ENCODE results near the gene RNF7. TPM values are rescaled to one million over a fixed set of nuclear protein-coding genes. Genes with fewer than 3 reads are reported as not detected.

Gene RNF7
- total and polyA plus RNA-seq, 2 of the 4 experiments (the other 2 are of a cell fraction), result 98.7 to 149 TPM

- no peak for TF ChIP-seq SMC3 (IDR thresholded peaks at IDR 0.05; ENCODE audit: low read depth, low read length)
- TF ChIP-seq RAD21 (IDR thresholded peaks at IDR 0.05; ENCODE audit: low read length), result no peak
- no peak for TF ChIP-seq POLR2A (IDR thresholded peaks at IDR 0.05; ENCODE audit: low read depth, low read length)
Measured at GRCh38 chr3:141710888-141711616, 27.0 kb upstream of the RNF7 start (continued).

- ATAC-seq (ENCODE audit: low read depth) (no peak), DNase-seq (no peak)
- Histone ChIP-seq H2AK5ac (ENCODE audit: low read depth, low read length) (no peak overlapping the region), H3K36me3 (ENCODE audit: control insufficient read depth, insufficient read depth, low read length) (no peaks in the 10 kb centered on the region), H3K4ac (ENCODE audit: low read depth, low read length) (no peak overlapping the region), H3K23ac (ENCODE audit: low read depth, low read length) (no peak overlapping the region), H3K27me3 (ENCODE audit: control insufficient read depth, insufficient read depth, low read length) (no peaks in the 10 kb centered on the region), H3K4me2 (ENCODE audit: low read depth, low read length) (no peak overlapping the region), H3K27ac (ENCODE audit: insufficient read depth, low read length) (no peak overlapping the region), H2BK5ac (ENCODE audit: low read depth, low read length, poor library complexity, severe bottlenecking) (no peak overlapping the region), H4K20me1 (ENCODE audit: insufficient read depth, low read length) (no peaks in the 10 kb centered on the region), H3K4me3 (ENCODE audit: insufficient read depth, low read depth, low read length) (no peak overlapping the region), H3K18ac (ENCODE audit: low read depth, low read length) (no peak overlapping the region), H2BK15ac (ENCODE audit: low read depth, low read length) (no peak overlapping the region), H4K91ac (ENCODE audit: insufficient read depth, low read depth, low read length) (no peak overlapping the region), H2AFZ (replicated peaks; ENCODE audit: low read length, poor library complexity) (no peak overlapping the region), H3K9me1 (ENCODE audit: insufficient read depth, low read length) (peaks cover 2% of the 10 kb centered on the region; the same call in 1 of the 2 replicates), H4K8ac (ENCODE audit: low read depth in 2 of 2, low read length in 2 of 2) (no peak overlapping the region), H2AK9ac (replicated peaks; ENCODE audit: low read depth, low read length, poor library complexity) (no peak overlapping the region), H3K79me1 (ENCODE audit: low read depth in 1 of 2, low read length in 2 of 2) (no peaks in the 10 kb centered on the region; a peak in 1 of 4 replicates), H2BK120ac (ENCODE audit: low read depth, low read length) (no peak overlapping the region), H3K14ac (replicated peaks; ENCODE audit: low read depth, low read length) (no peak overlapping the region), H2BK20ac (ENCODE audit: low read depth, low read length) (no peak overlapping the region), H3K9me3 (ENCODE audit: control insufficient read depth, insufficient read depth, low read length) (no peaks in the 10 kb centered on the region), H4K5ac (ENCODE audit: low read depth, low read length) (no peak overlapping the region), H3K56ac (ENCODE audit: extremely low read depth, insufficient read depth, low read length) (no peak overlapping the region), H3K4me1 (ENCODE audit: control insufficient read depth, insufficient read depth, low read length) (peaks cover 4% of the 10 kb centered on the region; the same call in 1 of the 2 replicates), H3K9ac (ENCODE audit: low read depth, low read length) (no peak overlapping the region)
- ChIA-PET CTCF (interaction anchor here (0.6 kb wide), 2 partner anchors 87 to 234 kb away, joined by 4 to 5 read pairs; no protein-coding TSS in a partner anchor), POLR2A (ENCODE audit: unreplicated experiment) (no interaction called here)
- dilution Hi-C loops (cut with HindIII; ENCODE audit: low sequenced_read_pairs, unreplicated experiment), result no loop called here
- WGBS, 2 experiments (ENCODE audit: extremely low coverage in 2 of 2, insufficient read length in 1 of 2), result no CpG with 5 or more reads among the region's 1 CpG
- in situ Hi-C loops (cut with MboI; ENCODE audit: low sequenced_read_pairs), result no loop called here
- intact Hi-C loops (cut with micrococcal nuclease), result no loop called here
- no peak for TF ChIP-seq CEBPB (IDR thresholded peaks at IDR 0.05; ENCODE audit: low read depth, low read length)
- TF ChIP-seq MXI1 (IDR thresholded peaks at IDR 0.05; ENCODE audit: borderline replicate concordance, low read depth, low read length), result no peak
- TF ChIP-seq NFE2L2 (IDR thresholded peaks at IDR 0.05; ENCODE audit: low read depth, low read length), result no peak
- no peak for TF ChIP-seq RFX5 (IDR thresholded peaks at IDR 0.05; ENCODE audit: low read depth, low read length)
- no peak for TF ChIP-seq ELK1 (IDR thresholded peaks at IDR 0.05; ENCODE audit: borderline replicate concordance, low read depth, low read length)
- TF ChIP-seq CHD1 (IDR thresholded peaks at IDR 0.05; ENCODE audit: low read depth, low read length), result no peak
- no TSS peak for BruUV-seq (replicated peaks)
Measured at GRCh38 chr3:141714671-141715070, 23.4 kb upstream of the RNF7 start.

Data from IMR-90 (cell line).